ENCODE measurements around the gene AGO4.
"Not testable (repeated sequence)": the region's sequence is repeated elsewhere in the genome, so short reads cannot be mapped to it uniquely, and the experiment has no call there.

The AGO4 gene

DNA sequence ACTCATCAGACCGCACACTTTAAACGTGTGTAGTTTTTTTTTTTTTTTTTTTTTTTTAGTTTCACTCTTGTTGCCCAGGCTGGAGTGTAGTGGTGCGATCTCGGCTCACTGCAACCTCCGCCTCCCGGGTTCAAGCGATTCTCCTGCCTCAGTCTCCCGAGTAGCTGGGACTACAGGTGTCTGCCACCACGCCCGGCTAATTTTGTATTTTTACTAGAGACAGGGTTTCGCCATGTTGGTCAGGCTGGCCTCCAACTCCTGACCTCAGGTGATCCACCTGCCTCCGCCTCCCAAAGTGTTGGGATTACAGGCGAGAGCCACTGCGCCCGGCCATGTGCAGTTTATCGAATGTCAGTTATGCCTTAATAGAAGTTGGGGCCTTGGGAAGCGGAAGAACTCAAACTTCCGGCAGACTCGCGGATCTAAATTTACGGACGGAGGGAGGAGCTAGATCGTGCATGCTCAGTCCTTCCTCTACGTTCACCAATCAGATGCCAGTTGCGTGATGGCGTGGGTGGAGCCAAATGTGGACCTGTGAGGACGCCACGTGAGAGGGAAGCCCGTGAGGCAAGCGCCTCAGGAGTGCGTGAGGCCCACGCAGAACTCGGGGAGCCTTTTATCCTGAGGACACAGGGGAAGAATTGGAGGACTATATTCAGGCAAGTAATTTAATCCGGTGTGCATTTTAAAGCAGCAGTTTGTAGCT is 61.6 kb downstream of the AGO4 start:
- DNase-seq = not testable (repeated sequence)

DNA sequence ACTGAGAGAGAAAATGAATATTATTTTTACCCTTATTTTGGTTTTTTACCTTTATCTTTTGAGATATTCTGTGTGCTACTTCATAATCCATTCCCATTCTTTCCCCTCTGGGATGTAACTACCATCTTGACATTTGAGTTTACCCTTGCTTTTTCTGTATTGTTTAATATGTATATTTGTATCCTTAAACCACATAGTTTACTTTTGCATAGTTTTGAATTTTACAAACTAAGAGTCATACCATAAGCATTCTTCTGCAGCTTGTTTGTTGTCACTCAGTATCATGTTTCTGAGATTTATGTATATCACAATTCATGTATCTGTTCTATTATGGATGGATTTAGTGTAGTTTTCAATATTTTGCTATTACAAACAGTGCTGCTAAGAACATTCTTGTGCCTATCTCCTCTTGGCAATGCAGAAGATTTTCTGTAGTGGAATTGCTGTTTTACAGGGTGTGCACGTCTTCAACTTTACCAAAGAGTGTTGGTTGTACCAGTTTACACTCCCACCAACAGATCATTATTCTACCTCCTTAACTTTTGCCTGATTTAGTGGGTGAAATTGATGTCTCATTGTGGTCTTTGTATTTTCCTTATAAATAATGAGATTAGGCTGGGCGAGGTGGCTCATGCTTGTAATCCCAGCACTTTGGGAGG is 63.0 kb downstream of the AGO4 start:
- DNase-seq = no peak

DNA sequence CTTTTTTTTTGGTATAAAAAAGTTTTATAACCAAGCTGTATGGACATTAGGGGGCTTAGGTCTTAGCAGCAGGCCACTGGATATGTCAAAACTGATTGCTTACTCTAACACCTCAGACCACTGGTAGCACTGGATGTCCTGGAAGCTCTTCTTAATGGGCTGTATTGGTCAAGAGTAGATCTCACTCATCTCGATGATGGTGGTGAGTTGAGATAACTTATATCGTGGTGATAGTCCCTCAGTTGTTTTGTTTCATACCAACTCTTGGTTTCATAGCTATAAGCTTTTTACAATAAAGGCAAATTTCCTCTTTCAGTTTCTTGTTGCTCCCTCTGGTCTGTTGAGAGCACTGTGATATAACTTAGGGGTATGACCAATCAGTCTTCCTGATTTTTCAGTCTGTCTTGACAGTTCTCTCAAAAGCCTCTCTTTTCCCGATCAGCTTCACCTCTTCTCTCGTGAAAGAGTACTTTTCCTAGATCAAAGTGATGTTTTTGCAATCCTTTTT is 65.5 kb downstream of the AGO4 start:
- DNase-seq = no peak

DNA sequence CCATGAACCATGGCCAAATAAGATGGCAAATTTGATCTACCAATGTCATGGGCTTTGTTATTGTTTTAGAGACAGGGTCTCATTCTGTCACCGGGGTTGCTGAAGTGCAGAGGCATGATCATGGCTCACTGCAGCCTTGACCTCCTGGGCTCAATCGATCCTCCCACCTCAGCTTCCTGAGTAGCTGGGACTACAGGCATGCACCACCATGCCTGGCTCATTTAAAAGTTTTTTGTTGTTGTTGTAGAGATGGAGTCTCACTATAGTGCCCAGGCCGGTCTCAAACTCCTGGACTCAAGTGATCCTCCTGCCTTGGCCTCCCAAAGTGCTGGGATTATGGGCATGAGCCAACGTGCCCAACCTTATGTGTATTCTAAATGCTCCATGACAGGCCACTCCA is 66.3 kb downstream of the AGO4 start:
- not testable (repeated sequence) for DNase-seq

DNA sequence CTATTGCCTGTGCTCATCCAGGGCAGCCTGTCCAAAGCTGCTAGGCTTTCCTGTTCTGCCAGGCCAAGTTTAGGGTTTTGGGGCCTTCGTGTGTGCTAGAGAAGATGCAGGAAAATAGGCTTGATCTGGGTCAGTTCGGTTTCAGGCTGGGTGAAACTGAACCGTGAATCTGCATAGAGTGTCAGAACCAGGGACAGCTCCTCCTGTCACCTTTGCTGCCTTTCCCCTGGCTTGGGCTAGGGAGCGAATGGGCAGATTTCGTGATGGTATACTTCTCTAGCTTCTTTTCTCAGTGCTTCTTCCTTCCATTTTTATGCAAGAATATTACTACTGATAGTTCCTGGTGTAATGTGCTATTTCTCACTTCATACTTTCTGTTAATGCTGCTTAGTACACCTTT is 69.2 kb downstream of the AGO4 start:
- no peak for DNase-seq

DNA sequence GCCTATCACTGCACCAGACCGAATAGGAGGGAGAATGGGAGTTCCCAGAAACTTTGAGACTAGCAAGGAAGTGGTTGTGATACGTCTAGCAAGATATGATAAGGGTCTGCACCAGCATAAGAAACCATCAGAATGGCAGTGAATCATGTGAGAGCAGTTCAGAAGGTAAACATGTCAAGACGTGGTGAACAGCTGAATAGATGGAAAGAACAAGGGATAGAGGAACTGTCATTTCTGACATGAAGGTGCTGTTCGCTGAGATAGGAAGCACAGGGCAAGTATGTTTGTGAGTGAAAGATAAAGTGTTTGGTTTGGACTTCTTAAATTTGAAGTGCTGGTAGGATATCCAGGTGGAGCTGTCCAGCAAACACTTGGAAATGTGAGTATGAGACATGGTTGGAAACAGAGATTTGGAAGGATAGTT is 74.0 kb downstream of the AGO4 start:
- DNase-seq = no peak

DNA sequence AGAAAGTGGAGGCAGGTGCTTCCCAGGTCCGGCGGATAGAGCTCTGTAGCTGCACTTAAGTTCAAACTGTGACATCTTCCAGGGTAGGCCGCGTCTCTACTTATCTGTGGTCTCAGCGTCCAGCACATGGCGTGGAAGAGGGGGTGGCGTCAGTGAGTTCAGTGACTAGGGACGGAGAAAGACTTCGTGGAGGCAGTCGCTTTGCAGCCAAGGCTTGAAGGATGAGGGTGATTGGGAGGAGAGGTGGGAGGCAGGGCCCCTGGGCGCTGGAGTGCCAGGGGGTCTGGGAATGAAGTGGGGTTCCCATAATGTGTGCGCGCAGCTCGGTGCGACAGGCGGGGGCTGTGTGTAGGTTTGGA is 74.7 kb downstream of the AGO4 start:
- no peak for DNase-seq

DNA sequence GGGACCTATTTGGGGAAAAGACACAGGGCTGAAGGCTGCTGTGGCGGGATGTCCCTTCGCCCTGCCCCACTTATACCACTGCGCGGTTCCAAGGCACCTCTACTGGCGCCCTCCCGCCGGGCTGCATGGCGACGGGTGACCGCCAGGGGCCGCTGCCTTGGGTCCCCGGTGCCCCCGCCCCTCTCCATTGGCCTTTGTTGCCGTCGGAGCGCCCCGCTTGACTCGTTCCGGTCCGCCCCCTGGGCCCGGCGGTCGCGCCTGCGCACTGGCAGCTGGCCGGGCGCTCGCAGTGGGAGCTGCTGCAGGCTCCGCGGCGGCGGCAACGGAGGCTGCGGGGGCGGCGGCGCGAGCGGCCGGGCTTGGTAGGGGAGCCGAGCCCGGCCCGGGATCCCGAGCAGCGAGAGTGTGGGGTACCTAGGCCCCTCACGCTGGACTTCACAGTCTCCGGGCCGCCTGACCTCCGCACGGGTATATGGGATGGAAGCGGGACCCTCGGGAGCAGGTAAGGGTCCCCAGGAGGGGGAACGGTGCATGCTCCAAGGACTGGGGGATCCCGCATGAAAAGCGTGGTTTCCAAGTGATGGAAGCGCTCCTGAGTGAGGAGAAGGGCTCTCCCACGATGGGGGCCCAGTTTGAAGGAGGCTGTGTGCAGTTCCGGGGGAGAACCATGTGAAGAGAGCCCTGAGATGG is 75.3 kb downstream of the AGO4 start, which contains the start of gene AGO1:
Gene AGO1, plus strand, starts transcription at position 265 of the 690 bp plus-strand sequence. Its CDS starts 213 bp downstream, at position 478.
- DNase-seq = peak; percentile 90

DNA sequence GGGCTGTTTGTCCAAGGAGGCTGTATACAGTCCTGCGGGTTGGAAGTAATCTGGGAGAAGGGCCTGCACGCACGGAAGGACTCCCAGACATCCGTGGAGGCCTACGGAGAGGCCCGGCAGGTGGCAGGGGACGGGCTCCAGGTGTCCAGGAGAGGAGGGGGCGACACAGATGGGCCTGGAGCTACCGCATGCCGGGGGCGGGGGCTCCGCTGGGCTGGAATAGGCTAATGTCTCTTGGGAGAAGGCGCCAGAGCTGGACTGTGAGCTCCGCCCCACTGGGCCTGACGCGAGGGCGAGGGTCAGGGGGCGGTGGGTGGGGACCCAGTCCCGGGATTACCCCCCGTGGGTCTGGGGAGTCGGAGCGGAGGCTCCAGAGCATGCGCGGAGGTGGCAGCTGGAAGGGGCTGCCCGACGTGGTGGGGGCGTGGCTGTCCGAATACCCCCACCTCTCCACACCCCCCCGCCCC is 75.9 kb downstream of the AGO4 start:
- DNase-seq = no peak

DNA sequence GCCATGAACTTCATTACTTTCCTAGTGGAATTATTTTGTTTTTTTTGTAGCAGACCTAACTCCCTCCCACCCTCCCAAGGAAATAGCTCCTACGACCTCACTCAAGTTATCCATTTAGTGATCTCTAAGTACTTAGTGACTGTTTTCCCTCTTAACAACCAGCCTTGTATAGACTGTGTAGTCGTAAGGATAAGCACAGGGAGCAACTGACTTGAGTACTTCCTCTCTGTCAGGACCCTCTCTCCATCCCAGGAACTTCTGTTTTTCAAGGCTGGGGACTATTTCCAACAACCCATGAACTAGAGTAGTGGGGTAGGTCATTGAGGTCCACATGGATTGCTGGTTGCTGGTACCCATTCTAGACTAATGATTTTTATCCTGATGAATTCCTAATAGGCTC is 77.1 kb downstream of the AGO4 start:
- DNase-seq = no peak

DNA sequence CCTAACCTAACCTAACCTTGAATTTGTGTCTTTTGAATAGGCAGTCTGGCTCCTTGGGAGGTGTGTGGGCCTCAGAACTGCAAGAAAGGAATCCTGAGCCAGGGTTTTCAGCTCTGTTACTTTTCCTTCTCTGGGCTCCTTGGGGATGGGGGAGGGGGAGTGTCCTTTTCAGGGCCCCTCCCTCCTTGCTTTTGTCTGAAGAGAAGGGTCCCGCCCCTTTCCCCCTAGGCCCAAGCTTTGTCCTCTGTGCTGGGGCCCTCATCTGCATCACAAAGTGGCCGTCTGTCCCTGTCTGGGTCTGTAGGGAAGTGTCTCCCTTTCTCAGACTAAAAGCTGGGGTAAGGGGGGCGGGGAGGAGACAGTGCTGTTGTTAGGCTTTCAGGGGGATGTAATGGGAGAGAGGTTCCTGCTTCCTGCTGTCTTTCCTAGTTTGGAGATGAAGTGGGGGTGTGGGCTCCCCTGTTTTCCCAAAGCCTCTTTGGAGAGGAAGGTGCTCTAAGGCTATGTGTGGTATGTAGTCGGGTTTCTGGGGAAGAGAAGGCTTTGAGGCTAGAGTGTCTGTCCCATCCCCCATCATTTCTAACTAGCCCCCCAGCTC is 78.2 kb downstream of the AGO4 start:
- DNase-seq = no peak

DNA sequence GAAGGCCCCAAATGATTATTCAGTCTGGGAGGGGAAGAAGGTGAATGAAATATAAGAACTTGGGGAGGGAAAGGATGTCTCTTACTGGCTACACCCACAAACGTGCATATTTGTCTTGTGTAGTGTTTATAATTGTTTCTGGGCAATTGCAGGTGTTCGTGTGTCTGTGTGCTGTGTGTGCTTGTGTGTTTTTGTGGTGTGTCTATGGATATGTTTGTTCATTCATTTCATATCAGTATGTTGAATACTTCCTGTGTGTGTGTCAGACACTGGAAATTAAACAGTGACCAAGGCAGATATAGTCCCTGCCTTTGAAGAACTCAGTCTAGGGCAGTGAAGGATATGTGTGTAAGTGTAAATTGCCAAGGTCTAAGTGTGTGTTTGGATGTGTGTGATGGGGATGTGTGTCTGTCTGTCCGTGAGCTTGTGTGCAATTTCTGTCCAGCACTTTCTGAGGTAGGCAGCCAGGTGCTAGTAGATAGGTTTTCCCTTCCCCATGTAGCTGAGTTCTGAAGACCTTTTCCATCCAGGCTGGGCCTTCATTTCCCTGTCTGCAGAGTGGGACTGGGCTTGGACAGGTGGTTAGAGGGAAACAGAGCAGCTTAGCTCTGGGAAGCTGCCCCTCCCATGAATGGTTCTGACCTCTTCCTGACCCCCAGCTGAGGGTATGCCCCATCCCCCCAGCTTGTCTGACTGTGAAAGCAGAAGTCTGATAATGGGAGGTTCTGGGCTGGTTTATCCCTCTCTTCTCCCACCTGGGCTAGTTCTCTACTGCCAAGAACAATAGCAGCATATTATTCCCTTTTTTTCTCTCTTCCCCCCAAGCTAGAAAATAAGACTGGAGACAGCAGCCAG is 79.0 kb downstream of the AGO4 start:
- no peak for DNase-seq

DNA sequence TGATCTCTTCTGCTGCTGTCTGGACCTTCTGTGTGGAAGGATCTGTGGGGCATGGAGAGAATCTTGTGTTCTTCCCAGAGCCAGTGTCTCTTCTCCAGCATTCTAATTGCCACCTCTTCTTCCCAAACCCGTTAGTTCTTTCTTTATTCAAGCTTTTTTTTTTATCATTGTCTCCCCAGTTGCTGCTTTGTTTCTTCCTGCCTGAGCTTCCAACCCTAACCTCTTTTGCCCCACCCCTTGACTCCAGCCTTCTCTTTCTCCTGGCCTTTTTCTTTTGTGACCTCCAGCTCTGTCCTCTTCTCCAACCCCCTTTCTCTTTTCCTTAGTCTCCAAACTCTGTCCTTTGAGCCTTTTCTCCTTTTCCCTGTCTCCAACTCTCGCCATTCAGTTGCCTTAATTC is 79.7 kb downstream of the AGO4 start:
- DNase-seq = no peak

DNA sequence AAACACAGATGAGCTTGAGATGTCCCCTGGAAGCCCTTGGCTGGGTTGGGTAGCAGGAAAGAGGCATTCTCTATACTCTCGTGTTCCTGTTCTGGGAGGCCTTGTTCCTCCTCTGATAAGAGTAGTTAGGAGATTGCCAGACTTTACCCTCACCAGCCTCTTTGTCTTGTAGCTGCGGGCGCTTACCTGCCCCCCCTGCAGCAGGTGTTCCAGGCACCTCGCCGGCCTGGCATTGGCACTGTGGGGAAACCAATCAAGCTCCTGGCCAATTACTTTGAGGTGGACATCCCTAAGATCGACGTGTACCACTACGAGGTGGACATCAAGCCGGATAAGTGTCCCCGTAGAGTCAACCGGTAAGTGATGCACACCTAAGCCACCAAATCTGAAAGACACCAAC is 80.4 kb downstream of the AGO4 start:
- DNase-seq = no peak

DNA sequence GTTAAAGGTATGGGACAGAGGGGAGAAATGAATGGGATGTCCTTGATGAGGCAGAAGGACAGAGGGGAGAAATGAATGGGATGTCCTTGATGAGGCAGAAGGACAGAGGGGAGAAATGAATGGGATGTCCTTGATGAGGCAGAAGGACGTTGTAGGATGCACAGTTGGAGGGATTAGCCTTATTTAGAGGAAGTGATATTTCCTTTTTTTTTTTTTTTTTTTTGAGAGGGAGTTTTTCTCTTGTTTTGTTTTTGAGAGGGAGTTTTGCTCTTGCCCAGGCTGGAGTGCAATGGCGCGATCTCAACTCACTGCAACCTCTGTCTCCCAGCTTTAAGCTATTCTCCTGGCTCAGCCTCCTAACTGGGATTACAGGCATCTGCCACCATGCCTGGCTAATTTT is 81.2 kb downstream of the AGO4 start:
- DNase-seq = not testable (repeated sequence)

DNA sequence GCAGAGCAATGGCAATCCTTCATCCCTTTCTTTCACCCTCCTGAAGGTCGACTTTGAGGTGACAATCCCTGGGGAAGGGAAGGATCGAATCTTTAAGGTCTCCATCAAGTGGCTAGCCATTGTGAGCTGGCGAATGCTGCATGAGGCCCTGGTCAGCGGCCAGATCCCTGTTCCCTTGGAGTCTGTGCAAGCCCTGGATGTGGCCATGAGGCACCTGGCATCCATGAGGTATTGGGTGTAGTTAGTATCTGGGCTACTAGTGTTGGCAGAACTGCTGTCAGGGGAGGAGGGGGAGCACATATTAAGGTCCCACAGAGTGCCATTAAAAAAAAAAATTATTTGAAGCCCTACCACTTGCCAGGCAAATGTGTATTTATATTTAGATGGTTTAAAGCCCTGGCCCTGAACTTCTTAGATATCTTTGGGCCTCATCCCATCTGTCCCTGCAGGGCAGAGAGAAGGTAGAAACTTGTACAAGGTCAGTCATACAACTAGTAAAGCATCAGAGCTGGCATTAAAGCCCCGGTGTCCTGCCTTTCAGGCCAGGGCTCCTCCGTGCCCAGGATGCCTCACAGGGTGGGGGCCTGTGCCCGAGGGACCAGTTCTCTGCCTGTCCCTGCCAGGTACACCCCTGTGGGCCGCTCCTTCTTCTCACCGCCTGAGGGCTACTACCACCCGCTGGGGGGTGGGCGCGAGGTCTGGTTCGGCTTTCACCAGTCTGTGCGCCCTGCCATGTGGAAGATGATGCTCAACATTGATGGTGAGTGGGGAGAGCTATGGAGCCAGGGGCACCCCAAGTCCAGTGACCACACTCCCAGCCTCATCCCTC is 85.4 kb downstream of the AGO4 start:
- no peak for DNase-seq

DNA sequence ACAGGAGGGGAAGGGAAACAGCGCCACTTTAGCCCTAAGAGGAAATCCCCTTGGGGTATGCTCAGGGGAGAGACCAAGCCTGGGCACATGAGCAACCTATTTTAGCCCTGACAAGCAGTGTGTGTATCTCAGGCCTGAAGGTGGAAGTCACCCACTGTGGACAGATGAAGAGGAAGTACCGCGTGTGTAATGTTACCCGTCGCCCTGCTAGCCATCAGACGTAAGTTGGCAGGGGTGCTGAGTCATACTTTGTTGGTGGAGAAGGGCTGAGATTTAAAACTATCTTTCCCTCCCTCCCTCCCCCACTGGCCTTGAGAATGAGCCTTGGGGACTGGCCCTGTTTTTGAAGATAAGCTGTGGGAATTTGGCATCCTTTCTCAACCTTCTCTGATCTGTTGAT is 86.4 kb downstream of the AGO4 start:
- peak; percentile 19 for DNase-seq

DNA sequence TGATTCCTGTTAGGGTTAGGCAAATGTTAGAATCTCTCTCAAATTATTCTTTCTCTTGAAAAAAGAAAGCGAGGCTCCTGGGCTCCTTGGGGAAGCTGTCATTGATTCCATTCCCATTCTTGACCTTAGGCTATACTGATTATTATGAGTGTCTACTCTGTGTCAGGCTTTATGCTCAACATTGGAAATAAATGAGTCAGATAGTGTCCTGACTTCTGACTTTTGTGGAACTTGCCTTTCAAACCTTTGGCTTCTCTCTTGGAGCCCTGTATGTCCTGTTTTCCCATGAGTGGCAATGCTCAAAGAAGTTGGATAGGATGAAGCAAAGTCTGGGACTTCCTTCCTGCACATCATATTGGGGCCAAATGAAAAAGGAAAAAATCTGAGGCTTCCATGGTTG is 86.8 kb downstream of the AGO4 start:
- DNase-seq = no peak

DNA sequence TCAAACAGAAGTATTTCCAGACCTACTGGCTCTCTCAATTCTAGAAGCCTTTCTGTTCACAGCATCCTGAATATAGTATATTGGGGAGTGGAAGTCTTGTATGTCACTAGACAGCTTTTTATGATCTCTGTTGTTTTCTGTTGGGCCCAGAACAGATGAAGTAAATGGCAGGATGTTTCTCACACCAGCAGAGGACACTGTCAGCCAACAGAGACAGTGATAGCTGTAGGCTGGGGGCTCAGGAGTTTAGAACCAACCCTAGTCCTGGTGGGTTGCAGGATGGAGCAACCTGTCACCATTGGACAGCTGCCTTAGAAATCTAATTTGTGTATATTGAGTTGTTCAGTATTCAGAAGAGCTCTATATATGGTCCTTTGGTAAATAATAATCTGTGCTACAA is 92.1 kb downstream of the AGO4 start:
- DNase-seq = no peak

DNA sequence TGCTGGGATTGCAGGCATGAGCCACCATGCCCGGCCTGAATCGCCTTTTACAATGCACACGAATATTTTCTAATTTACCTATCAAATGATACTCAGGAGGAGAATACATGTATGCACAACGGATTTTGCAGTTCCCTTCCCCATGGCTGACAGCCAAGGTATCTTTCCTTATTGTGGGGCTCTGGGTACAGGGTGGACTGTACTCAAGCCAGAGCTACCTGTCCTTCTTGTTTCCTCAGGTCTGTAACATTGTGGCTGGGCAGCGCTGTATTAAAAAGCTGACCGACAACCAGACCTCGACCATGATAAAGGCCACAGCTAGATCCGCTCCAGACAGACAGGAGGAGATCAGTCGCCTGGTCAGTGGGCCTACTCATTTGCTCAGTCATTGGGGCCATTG is 93.4 kb downstream of the AGO4 start:
- no peak for DNase-seq

DNA sequence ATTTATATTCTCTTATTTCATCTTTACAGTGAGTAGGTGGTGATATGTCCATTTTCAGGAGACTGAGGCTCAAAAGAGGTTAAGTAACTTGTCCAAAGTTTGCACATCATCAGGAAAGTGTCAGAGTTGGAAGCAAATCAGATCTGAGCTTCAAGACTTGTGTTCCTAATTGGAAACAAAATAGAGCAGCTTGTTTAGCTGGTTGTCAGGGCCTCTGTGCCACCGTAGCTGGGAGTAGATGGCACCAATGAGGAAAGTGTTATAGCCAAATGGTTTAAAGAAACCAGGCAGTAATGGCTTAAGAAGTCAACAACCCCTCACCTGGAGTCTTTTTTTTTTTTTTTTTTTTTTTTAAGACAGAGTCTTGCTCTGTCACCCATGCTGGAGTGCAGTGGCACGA is 94.9 kb downstream of the AGO4 start:
- no peak for DNase-seq
